Activated T-cell treated with anti-CD3 and anti-CD28 coated beads, Interleukin-2, amount 50 U/mL, for 24 hours (primary cell): ENCODE data around the gene PPP4R4.
"Not testable (repeated sequence)": the region's sequence is repeated elsewhere in the genome, so short reads cannot be mapped to it uniquely, and the experiment has no call there.

Experiments used
- DNase-seq: peaks from one replicate; pipeline ENCODE4 v3.0.0-alpha.2; 2020
- H3K27ac Mint-ChIP-seq: 2 replicates; pipeline ENCODE4 v1.8.0; 2020; ENCODE audit warnings: mild to moderate bottlenecking, mixed read lengths
- H3K27me3 Mint-ChIP-seq: 2 replicates; pipeline ENCODE4 v1.8.0; 2020; ENCODE audit warnings: mixed read lengths
- H3K36me3 Mint-ChIP-seq: 2 replicates; pipeline ENCODE4 v1.8.0; 2020; ENCODE audit warnings: low read depth, mixed read lengths
- H3K4me1 Mint-ChIP-seq: 2 replicates; pipeline ENCODE4 v1.8.0; 2020; ENCODE audit warnings: low read depth, mixed read lengths
- H3K4me3 Mint-ChIP-seq: 2 replicates; pipeline ENCODE4 v1.8.0; 2020; ENCODE audit warnings: mild to moderate bottlenecking, moderate library complexity, mixed read lengths
- H3K9me3 Mint-ChIP-seq: 2 replicates; pipeline ENCODE4 v1.8.0; 2020; ENCODE audit warnings: mixed read lengths

Gene PPP4R4

DNA sequence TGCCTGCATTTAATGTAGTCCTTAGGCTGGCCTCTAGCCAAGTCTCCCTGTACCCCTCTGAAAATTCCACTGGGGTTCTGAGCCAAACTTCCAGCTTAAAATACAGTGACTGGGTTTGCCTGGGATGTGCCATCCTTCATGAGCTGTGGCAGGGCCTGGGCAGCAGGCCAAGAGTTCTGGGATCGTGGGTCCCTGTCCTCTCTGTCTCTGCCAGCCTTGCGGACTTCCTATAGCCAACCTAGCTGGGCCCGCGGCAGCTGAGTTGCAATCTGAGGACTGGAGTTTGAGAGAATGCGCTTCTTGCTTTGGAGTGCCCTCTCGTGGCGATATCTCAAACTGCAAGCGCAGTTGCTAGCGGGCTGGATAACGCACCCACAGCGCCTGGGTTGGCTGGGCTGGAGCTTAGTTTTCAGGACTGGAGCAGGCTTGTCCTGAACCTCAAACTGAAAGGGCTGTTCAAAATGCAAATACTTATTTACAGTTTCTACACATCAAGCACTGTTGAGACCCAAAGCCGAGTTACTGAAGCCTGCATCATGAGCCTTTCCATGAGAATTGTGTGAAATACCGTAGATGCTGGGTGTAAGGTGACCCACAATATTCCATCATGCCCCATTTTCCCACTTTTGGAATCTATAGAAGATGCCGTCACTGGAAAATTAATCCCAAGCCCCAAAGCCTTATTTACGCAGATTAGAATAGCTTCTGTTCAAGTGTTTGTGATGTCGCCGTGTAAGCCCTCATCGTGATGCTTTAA lies 37.4 kb upstream of the PPP4R4 start:
- peak; percentile 92 for DNase-seq
- no peaks in the 10 kb centered on the region for H3K36me3 Mint-ChIP-seq
- H3K4me3 Mint-ChIP-seq: no peak overlapping the region
- peaks cover 11% of the 10 kb centered on the region for H3K27me3 Mint-ChIP-seq
- H3K27ac Mint-ChIP-seq: no peak overlapping the region
- peaks cover 5% of the 10 kb centered on the region for H3K9me3 Mint-ChIP-seq
- peaks cover 8% of the 10 kb centered on the region for H3K4me1 Mint-ChIP-seq

DNA sequence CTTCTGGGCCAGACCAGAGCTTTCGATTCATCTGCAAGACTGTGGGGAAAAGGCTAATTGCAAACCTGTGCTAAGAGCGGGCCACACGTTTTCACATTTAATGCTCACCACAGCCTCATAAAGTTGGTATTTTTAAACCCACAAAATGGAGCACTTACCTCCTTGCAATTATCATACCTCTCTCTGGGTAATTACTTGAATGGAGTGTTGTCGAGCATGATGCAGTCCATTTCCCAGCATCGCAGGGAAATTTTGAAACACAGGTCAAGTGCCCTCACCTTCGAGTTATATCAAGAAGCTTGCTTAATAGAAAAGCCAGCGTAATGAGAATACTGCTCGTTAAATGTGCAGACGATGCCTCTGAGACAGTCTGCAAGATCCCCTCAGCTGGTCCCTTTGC lies 35.9 kb upstream of the PPP4R4 start:
- H3K4me1 Mint-ChIP-seq: peaks cover 5% of the 10 kb centered on the region
- H3K9me3 Mint-ChIP-seq: peaks cover 5% of the 10 kb centered on the region
- H3K36me3 Mint-ChIP-seq: no peaks in the 10 kb centered on the region
- H3K27me3 Mint-ChIP-seq: peaks cover 11% of the 10 kb centered on the region
- no peak overlapping the region for H3K4me3 Mint-ChIP-seq
- DNase-seq: no peak
- H3K27ac Mint-ChIP-seq: no peak overlapping the region

GRCh38 chr14:94139006-94139405 lies 35.1 kb upstream of the PPP4R4 start:
- Mint-ChIP-seq H3K4me3 (no peak overlapping the region), H3K27me3 (peaks cover 11% of the 10 kb centered on the region), H3K27ac (no peak overlapping the region), H3K9me3 (peaks cover 5% of the 10 kb centered on the region), H3K4me1 (peaks cover 5% of the 10 kb centered on the region), H3K36me3 (no peaks in the 10 kb centered on the region)
- DNase-seq: no peak

- H3K27ac Mint-ChIP-seq: no peak overlapping the region
- peaks cover 5% of the 10 kb centered on the region for H3K9me3 Mint-ChIP-seq
- H3K4me1 Mint-ChIP-seq: peaks cover 6% of the 10 kb centered on the region
- DNase-seq: no peak
- no peak overlapping the region for H3K4me3 Mint-ChIP-seq
- no peaks in the 10 kb centered on the region for H3K36me3 Mint-ChIP-seq
- H3K27me3 Mint-ChIP-seq: peaks cover 11% of the 10 kb centered on the region
These were observed 34.7 kb upstream of the PPP4R4 start for GRCh38 chr14:94139421-94139820.

GRCh38 chr14:94142247-94142646 lies 31.9 kb upstream of the PPP4R4 start:
- DNase-seq: no peak
- Mint-ChIP-seq H3K9me3 (no peaks in the 10 kb centered on the region), H3K27ac (no peak overlapping the region), H3K36me3 (no peaks in the 10 kb centered on the region), H3K27me3 (peaks cover 2% of the 10 kb centered on the region), H3K4me3 (no peak overlapping the region), H3K4me1 (peaks cover 16% of the 10 kb centered on the region)

DNA sequence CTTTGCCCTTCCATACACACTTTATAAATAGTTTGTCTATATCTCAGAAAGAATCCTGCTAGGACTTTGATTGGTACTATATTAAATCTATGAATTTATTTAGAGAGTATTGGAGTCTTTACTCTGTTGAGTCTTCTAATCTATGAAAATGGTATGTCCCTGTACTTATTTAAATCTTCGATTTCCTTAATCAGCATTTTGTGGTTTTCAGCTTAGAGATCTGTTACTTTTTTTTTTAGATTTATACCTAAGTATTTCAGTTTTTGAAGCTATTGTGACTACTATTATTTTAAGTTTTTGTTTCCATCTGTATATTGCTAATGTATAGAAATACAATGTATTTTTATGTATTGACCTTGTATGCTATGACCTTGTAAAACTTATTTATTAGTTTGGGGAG lies 31.3 kb upstream of the PPP4R4 start:
- H3K4me1 Mint-ChIP-seq: peaks cover 20% of the 10 kb centered on the region

GRCh38 chr14:94143239-94143638 lies 30.9 kb upstream of the PPP4R4 start:
- Mint-ChIP-seq H3K9me3 (no peaks in the 10 kb centered on the region), H3K27ac (no peak overlapping the region), H3K4me3 (no peak overlapping the region), H3K27me3 (no peaks in the 10 kb centered on the region), H3K4me1 (peaks cover 20% of the 10 kb centered on the region), H3K36me3 (no peaks in the 10 kb centered on the region)
- DNase-seq: no peak

More for the DNA sequence above, 31.3 kb upstream of the PPP4R4 start:
- H3K4me3 Mint-ChIP-seq: no peak overlapping the region
- no peaks in the 10 kb centered on the region for H3K9me3 Mint-ChIP-seq
- H3K36me3 Mint-ChIP-seq: no peaks in the 10 kb centered on the region
- H3K27ac Mint-ChIP-seq: no peak overlapping the region
- no peak for DNase-seq
- H3K27me3 Mint-ChIP-seq: no peaks in the 10 kb centered on the region

DNA sequence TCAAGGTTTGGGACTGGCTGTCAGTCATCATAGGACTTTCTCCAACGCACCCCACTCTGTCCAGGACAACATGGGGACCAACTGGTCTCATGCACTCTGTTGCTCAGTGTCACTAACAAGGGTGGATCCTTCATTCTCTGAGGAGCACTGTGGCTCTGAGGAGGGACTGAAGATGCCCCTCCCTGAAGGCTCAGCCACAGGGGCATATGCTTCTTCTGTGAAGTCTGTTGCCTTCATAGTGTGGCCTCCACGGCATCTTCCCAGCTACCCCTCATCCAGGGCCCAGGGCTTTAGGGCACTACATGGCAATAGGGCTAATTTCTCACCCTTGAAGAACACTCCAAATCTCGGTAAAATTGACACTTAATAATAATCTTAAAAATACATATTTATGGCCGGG lies 30.4 kb upstream of the PPP4R4 start:
- DNase-seq: no peak
- Mint-ChIP-seq H3K9me3 (no peaks in the 10 kb centered on the region), H3K27me3 (no peaks in the 10 kb centered on the region), H3K27ac (no peak overlapping the region), H3K4me1 (peaks cover 20% of the 10 kb centered on the region), H3K36me3 (no peaks in the 10 kb centered on the region), H3K4me3 (no peak overlapping the region)

GRCh38 chr14:94144765-94145164 lies 29.4 kb upstream of the PPP4R4 start:
- no peaks in the 10 kb centered on the region for H3K9me3 Mint-ChIP-seq
- no peak overlapping the region for H3K4me3 Mint-ChIP-seq
- no peaks in the 10 kb centered on the region for H3K27me3 Mint-ChIP-seq
- H3K4me1 Mint-ChIP-seq: peaks cover 20% of the 10 kb centered on the region
- H3K27ac Mint-ChIP-seq: no peak overlapping the region
- DNase-seq: no peak
- no peaks in the 10 kb centered on the region for H3K36me3 Mint-ChIP-seq

DNA sequence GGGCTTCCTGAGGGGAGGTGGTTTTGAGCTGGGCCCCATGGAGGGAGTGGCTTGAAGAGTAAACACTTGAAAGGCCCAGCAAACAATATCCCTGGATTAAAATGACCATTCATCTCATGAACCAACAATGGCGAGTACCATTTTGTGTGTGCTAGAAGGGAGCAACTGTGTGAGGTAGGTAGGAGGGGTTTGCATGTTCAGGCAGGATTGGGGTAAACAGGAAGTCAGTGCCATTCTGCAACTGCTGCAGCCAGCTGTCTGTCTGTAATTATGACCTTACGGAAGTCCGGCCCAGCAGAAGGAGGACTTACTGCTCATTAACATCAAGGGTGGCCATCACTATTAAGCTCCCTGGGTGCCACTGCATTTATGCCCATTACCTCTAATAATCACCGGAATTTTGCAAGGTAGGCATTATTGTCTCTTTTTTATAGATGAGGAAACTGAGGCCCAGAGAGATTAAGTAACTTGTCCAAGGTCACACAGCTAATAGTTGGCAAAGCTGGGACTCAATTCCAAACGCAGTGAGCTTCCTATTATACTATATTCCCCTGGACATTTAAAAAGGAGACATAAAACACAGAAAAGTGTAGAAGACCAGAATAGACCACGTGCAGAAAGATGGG lies 28.1 kb upstream of the PPP4R4 start:
- no peaks in the 10 kb centered on the region for H3K36me3 Mint-ChIP-seq
- peaks cover 20% of the 10 kb centered on the region for H3K4me1 Mint-ChIP-seq
- no peaks in the 10 kb centered on the region for H3K9me3 Mint-ChIP-seq
- DNase-seq: no peak
- H3K27ac Mint-ChIP-seq: no peak overlapping the region
- no peak overlapping the region for H3K4me3 Mint-ChIP-seq
- peaks cover 3% of the 10 kb centered on the region for H3K27me3 Mint-ChIP-seq

DNA sequence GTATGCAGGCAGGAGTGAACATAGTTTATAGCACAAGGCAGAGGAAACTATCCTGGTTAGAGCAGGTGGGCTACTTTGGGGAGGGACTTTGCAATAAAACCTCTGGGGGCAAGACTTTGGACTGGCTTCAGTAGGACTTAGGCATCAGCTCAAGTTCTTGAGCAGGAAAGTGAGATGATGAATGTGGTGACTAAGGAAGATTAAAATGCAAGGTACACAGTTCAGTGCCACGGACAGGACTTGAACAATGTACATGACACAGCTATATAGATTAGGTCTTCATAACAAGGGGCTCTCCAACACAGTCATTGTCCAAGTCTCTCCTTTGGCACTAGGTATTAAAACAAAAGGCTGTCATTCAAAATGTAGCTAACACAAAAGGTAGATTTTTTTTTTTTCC lies 21.4 kb upstream of the PPP4R4 start:
- DNase-seq: no peak
- Mint-ChIP-seq H3K27me3 (peaks cover 18% of the 10 kb centered on the region), H3K27ac (no peak overlapping the region), H3K36me3 (no peaks in the 10 kb centered on the region), H3K4me1 (peaks cover 9% of the 10 kb centered on the region), H3K9me3 (no peaks in the 10 kb centered on the region), H3K4me3 (no peak overlapping the region)

GRCh38 chr14:94153750-94154342 lies 20.3 kb upstream of the PPP4R4 start:
- Mint-ChIP-seq H3K4me3 (no peak overlapping the region), H3K4me1 (peaks cover 20% of the 10 kb centered on the region), H3K9me3 (no peaks in the 10 kb centered on the region), H3K27ac (no peak overlapping the region), H3K36me3 (no peaks in the 10 kb centered on the region), H3K27me3 (peaks cover 18% of the 10 kb centered on the region)
- DNase-seq: no peak

DNA sequence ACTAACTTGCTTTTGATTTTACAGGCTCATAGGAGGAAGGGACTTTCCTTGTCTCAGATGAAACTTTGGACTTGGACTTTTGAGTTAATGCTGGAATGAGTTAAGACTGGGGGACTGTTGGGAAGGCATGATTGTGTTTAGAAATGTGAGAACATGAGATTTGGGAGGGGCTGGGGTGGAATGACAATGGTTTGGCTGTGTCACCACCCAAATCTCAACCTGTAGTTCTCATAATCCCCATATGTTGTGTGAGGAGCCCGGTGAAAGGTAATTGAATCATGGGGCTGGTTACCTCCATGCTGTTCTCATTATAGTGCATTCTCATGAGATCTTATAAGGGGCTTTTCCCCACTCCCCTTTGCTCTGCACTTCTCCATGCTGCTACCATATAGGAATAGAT lies 18.0 kb upstream of the PPP4R4 start:
- Mint-ChIP-seq H3K4me1 (peaks cover 40% of the 10 kb centered on the region), H3K27me3 (peaks cover 13% of the 10 kb centered on the region)
- not testable (repeated sequence) for DNase-seq, H3K36me3 Mint-ChIP-seq, H3K27ac Mint-ChIP-seq, H3K9me3 Mint-ChIP-seq, H3K4me3 Mint-ChIP-seq

- Mint-ChIP-seq H3K36me3 (no peaks in the 10 kb centered on the region), H3K9me3 (no peaks in the 10 kb centered on the region), H3K27me3 (peaks cover 8% of the 10 kb centered on the region), H3K4me3 (no peak overlapping the region), H3K4me1 (peaks cover 49% of the 10 kb centered on the region), H3K27ac (no peak overlapping the region)
- no peak for DNase-seq
These were observed 16.9 kb upstream of the PPP4R4 start for GRCh38 chr14:94157197-94157596.

DNA sequence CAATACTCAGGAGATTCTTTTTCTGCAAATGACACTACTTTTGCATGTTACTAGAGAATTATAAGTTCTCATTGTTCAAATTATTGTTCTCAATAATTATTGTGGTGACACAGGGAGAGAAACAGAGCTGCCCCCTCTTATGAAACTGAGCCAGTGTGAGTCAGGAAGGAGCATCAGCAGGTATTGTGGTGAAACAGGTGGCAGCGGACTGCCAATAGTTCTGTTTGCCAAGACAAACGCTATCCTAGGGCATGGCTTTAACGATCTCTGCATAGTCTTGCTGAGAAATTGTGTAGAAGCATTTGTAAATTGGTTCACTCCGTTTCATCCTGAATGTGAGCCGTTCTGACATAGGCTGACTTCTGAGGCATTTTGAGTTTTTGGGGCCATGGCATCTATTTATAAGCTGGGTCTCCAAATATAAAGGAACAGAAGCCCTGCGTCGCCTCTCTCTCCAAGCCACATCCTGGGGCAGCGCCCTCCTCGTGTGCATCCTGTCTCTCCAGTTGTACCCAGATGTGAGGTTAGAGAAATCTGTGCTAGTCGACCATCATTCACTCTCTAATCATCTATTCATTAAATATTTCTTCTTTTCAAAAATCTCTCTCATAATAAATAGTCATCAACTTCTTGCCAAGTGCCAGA lies 15.8 kb upstream of the PPP4R4 start:
- Mint-ChIP-seq H3K36me3 (no peaks in the 10 kb centered on the region), H3K27ac (no peak overlapping the region), H3K4me1 (peaks cover 55% of the 10 kb centered on the region), H3K4me3 (no peak overlapping the region), H3K27me3 (no peaks in the 10 kb centered on the region), H3K9me3 (no peaks in the 10 kb centered on the region)
- DNase-seq: no peak
